ENCODE data around the gene CHD6. TPM values are rescaled to one million over a fixed set of nuclear protein-coding genes. Genes with fewer than 3 reads are reported as not detected.

The CHD6 gene
- total RNA-seq, 1 donor from 2014 or later: 33.0 TPM

DNA sequence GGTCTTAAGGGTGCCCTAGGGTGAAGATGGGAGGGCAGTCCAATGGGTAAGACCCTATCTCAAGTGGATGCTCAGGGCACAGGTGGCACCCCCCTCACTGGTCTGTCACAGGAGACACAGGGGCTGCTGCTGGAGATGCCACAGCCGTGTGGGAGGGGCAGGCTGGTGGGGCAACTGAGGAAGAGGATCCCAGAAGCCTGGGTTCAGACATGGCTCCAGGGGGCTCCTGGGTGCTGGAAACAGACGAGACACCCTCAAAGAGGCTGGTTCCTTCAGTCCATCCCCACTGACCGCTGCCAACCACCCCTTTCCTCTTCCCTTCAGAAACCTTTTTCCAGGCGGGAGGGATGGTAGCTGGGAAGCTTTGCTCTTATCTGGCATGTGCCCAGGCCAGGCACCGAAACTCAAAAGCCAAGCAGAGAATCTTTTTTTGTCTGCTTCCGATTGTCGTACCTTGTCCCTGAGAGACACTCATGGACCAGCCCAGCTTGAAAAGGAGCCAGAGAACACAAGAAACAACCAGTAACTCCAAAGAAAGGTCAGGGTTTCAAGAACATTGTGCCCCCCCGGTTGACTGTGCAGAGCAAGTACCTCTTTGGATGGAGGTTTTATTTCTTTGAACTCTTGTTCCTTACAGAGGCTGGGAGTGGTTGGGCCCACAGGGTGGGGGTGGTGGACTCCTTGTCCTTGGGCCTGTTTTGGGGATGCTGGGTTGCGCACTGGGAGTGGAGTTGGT, 223.1 kb downstream of the CHD6 start:
- DNase-seq (ENCODE audit: missing footprints) (no peak), ATAC-seq (peak; percentile 14)
- intact Hi-C loops (cut with DNase I): no loop called here

DNA sequence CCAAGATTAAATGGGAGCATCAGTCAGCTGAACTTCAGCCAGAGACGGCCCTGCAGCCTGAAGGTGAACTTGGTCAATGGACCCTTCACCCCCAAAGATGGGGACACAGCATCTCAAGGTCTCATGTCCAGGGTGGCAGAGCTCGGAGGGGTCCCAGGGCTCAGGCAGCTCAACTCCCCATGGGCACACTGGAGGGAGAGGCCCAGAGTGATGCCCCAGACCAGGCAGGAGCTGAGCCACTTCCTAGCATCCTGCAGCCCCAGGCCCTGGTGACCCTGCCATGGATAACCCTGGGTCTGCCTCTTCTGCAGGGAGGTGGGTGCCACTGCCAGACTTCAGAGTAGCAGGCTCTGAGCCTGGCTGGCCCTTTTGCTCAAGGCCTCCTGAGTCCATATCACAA, 224.1 kb downstream of the CHD6 start:
- DNase-seq (ENCODE audit: missing footprints): no peak
- intact Hi-C loops (cut with DNase I): no loop called here
- ATAC-seq: no peak

DNA sequence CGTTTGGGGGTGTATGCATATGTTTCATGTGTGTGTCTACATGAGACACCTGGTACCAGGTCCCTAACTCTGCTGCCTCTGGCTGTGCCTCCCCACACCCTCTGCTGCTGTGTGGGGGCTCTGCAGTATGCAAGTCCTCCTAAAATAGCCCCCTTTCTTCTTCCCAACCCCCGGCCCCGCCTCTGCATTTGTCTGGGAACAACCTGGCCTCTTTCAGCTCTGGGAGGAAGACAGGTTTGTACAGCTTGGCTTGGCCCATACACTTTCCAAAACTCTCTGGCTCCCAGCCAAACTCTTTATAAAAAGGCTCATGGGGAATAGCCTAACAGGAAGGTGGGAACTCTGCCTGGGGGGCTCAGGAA, 224.5 kb downstream of the CHD6 start:
- DNase-seq (ENCODE audit: missing footprints) (no peak), ATAC-seq (no peak)
- intact Hi-C loops (cut with DNase I): no loop called here

DNA sequence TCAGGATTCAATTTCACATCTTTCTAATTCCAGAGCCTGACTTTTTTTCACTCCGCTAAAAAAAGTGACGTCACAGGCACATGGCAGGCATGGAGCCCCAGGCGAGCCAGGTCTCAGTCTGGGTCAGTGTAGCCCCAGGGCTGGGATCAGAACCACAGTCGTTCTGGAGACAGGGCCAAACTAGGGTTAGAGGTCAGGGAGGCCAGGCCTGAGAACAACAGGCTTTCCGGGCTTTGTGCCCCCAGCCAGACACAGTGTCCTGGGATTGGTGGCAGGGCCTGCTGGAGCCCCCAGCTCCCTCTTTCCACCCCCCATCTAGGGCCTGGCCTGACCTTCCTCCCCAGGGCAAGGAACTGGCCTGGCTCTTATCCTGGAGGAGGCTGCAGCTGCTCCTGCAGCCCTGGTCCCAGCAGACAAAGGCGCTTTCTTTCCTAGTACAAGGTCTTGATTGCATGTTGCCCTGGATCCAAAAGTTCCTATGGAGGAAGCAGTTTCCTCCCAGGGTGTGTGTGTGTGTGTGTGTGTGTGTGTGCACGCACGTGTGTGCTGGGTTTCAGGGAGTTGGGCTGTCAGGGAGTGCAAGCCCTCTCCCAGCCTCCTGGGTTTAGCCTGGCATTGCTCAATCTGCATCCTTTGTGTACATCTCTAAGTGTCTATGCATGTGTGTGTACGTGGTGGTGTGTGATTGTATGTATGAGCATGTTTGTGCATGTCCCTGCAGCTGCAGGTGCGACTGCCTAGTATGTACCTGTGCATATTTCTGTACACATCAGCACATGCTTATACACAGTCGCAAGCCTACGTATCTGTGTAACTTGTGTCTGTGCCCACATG, 225.1 kb downstream of the CHD6 start:
- DNase-seq (ENCODE audit: missing footprints) (peak; percentile 86), ATAC-seq (peak; percentile 91)
- intact Hi-C loops (cut with DNase I): no loop called here

DNA sequence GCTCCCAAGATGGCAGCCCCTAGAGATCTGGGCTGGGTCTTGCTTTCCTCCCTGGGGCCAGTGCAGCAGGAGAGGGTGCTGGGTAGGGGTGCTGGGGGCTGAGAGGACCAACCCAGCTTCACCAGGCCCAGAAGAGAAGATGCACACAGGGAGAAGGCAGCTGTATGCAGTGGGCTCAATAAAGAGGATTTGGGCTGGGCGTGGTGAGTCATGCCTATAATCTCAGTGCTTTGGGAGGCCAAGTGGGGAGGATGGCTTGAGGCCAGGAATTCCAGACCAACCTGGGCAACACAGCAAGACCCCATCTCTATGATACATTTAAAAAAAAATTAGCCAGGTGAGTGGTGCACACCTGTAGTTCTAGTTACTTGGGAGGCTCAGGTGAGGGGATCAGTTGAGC, 225.9 kb downstream of the CHD6 start:
- intact Hi-C loops (cut with DNase I): no loop called here
- ATAC-seq: no peak
- DNase-seq (ENCODE audit: missing footprints): no peak

DNA sequence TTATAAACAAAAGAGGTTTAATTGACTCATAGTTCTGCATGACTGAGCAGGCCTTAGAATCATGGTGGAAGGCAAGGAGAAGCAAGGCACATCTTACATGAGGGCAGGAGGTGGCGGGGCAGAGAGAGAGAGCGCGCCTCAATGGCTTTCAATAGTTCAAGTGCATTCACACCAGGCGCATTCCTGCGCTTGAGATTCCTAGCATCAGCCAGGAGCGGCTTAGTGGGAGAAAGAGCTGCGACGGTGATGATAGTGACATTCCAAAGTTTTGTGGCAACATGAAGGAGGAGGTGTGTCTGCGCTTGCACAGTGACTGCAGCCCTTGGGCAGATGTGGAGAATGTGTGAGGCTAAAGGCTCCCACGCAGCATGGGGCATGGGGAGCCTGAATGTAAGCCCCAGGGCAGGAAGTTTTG, 226.6 kb downstream of the CHD6 start:
- DNase-seq (ENCODE audit: missing footprints): no peak
- intact Hi-C loops (cut with DNase I): no loop called here
- no peak for ATAC-seq

DNA sequence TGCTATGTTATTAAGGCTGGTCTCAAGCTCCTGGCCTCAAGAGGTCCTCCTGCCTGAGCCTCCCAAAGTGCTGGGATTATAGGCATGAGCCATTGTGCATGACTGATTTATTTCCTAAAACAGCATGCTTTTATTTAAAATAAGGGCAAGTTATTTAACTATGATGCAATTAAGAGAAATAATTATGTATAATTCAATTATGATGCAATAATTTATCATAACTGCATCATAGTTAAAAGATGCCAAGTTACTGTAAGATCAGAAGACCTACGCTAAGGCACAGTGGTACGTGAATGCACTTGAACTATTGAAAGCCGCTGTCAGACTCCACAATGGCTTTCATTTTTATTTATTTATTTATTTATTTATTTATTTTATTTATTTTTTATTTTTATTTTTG, 227.3 kb downstream of the CHD6 start:
- no peak for ATAC-seq
- intact Hi-C loops (cut with DNase I): no loop called here
- DNase-seq (ENCODE audit: missing footprints): no peak

DNA sequence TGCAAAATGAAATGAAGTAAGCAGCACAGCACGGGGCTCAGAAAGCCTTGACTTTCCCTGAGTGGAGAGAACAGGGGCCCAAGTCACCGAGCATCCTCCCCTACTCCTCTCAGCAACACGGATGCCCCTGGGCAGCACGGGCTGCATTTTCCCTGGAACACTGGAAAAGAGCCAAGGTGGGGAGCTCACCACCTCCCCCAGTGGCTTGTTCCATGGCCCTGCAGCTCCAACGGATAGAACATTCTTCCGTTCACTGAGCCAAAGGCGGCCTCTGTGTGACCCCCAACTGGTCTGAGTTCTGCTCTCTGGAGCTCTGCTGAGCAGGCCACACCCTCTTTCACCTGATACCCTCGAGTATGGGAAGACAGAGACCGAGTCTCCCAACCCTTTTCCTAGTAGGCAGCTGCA, 230.7 kb downstream of the CHD6 start:
- ATAC-seq (peak; percentile 43), DNase-seq (ENCODE audit: missing footprints) (no peak)
- intact Hi-C loops (cut with DNase I): no loop called here

DNA sequence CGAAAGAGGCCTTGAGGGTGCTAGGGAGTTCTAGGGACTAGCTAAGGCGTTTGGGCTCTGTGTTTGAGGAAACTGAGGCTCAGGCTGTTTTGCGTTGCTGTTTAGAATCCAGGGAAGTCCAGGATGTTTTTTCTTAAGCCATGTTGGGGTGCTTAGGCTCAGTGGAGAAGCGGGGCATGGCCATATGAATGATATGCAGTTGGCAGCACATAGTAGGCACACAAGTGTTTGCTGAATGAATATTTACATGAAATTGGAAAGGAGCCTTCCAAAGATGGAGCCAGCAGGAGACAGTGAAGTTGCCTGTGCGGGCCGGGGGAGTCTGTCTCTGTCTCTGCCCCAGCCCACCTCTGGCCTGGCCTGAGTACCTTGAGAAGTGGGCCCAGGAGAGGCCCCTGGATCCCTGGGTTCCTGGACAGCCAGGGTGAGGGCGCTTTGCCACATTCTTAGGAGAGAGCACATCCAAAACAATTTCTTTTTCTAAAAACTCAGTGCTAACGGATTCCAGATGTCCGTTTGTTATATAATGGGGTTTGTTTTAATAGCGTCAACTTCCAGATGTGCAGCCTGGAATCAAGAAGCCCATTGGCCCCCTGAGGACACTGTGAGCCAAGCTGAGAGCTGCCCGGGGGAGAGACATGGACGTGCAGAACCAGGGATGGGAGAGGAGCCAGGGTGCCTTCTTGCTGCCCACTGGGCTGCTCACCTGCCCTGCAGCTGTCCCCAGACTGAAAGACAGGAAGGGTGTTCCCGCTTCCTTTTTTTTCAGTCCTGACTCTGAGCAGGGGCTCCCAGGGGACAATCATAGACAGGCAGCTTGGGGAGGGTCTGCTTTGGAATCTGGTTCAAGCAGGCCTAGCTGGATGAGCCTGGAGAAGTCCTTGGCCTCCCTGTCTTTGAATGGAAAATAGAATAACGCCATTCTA, 231.4 kb downstream of the CHD6 start:
- intact Hi-C loops (cut with DNase I): no loop called here
- peak; percentile 84 for DNase-seq (ENCODE audit: missing footprints)

DNA sequence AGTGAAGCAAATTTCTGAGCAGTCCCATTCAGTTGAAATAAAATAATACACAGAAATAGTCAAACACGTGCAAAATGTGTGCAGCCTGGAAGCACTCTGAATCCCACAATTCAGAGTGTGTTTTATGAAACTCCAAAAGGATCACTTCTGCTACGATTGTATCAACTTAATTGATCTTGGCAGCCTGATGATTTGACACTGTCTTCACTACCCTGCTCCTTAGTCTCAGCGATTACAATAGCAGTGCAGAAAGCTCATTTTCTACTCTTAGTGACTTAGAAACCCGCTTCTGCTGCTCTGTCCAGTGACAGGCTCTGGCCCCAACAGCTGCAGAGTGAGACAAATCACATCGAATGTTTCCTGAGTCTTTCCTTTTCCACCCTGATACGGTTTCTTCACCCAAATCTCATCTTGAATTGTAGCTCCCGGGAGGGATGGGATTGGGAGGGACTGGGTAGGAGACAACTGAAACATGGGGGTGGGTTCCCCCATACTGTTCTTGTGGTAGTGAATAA, 235.3 kb downstream of the CHD6 start:
- ATAC-seq (peak; percentile 24), DNase-seq (ENCODE audit: missing footprints) (no peak)
- intact Hi-C loops (cut with DNase I): no loop called here

More for the DNA sequence above, 231.4 kb downstream of the CHD6 start:
- peak; percentile 86 for ATAC-seq

DNA sequence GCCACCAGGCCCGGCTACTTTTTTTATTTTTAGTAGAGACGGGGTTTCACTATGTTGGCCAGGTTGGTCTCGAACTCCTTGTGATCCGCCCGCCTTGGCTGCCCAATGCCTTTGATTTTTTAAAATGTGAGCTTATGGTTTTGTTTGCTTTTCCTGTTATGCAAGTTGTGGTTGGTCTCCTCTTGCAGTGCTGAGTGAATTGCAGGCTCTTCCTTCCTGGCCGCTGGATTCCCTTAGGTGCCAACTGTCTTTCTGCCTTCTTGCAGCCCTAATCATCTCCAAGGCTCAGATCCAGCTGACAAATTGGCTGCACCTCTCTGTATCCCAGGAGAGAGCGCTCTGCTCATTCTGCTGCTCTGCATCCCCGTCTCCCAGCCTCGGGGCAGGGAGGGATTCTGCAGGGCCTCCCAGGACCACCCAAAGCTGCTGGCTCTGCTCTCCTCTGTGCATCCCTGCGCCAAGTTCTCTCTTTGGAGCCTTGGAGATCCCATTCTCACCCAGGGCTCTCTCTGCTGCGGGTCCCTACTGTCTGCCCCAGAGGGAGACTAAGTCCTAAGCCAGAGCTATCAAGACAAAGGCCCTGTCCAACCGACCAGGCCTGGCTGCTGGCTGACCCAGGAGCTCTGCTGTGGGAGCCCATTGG, 237.5 kb downstream of the CHD6 start:
- intact Hi-C loops (cut with DNase I): no loop called here
- no peak for DNase-seq (ENCODE audit: missing footprints)
- no peak for ATAC-seq

DNA sequence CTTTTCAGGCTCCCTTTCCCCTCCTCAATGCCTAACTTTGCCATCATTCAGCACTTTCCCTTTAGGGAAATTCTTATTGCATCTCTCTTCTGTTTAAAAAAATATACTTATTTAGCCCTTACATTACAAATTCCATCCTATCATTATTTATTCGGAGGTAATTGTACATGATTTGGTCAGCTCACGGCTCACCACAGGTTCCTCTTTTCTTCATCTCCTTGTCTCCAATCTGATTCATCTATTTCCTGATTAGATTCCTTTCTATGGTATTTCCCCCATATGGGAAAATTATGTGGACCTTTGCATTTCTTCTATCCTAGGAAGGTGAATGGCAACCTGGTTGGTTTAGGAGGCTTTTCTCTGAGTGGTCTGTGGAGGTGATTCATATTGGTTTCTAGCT, 238.6 kb downstream of the CHD6 start:
- DNase-seq (ENCODE audit: missing footprints) (no peak), ATAC-seq (no peak)
- intact Hi-C loops (cut with DNase I): no loop called here

DNA sequence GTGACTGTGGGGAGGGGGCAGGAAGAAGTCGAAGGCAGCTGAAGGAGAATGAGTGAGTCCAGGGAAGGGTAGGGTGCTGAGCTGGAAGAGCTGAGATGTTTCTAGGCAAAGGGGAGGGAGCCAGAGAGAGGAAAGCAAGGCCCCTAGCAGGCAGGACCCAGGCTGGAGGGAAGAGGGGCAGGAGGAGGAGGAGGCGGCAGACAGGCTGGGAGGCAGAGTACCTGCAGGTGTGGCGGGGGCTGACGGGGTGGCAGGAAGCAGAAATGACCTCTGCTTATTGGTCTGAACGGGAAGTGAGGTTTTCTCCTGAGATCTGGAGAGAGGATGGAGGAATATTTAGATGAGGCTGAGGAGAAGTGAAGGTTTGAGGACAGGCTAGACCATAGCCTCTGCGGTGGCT, 240.9 kb downstream of the CHD6 start:
- intact Hi-C loops (cut with DNase I): no loop called here
- no peak for ATAC-seq

DNA sequence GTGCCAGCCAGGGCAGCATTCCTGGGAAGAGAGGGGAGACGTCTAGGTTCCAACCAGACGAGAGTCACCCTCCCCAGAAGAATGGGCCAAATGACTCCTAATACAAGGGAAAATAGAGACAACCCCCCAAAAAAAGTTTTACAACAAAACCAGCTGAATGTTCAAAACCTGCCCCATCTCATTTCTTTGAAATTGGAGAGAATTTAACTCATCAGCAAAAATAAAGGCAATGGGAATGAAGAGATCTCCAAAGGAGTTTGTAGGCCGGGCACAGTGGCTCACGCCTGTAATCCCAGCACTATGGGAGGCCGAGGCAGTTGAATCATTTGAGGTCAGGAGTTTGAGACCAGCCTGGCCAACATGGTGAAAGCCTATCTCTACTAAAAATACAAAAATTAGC, 241.8 kb downstream of the CHD6 start:
- DNase-seq (ENCODE audit: missing footprints): no peak
- intact Hi-C loops (cut with DNase I): no loop called here
- ATAC-seq: no peak

More for the DNA sequence above, 240.9 kb downstream of the CHD6 start:
- no peak for DNase-seq (ENCODE audit: missing footprints)

DNA sequence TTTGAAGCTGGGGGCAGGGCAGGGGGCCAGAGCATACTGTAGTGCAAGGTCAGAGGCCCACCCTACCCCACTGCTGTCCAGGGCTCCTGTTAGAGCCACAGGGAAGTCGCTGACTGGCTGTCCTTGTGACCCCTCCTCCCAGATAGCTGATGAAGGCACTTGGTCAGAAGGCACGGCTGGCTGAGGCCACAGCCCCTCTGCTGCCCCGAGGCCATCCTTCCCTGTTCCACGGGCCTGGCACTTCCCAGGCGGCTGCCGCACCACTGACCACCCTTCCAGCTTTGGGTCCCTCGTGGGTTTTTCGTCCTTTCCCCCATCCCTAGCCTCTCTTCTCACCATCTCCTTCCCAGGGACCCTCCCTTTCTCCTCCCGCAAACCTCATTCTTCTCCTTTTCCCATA, 242.3 kb downstream of the CHD6 start:
- intact Hi-C loops (cut with DNase I): no loop called here
- ATAC-seq (no peak), DNase-seq (ENCODE audit: missing footprints) (no peak)

DNA sequence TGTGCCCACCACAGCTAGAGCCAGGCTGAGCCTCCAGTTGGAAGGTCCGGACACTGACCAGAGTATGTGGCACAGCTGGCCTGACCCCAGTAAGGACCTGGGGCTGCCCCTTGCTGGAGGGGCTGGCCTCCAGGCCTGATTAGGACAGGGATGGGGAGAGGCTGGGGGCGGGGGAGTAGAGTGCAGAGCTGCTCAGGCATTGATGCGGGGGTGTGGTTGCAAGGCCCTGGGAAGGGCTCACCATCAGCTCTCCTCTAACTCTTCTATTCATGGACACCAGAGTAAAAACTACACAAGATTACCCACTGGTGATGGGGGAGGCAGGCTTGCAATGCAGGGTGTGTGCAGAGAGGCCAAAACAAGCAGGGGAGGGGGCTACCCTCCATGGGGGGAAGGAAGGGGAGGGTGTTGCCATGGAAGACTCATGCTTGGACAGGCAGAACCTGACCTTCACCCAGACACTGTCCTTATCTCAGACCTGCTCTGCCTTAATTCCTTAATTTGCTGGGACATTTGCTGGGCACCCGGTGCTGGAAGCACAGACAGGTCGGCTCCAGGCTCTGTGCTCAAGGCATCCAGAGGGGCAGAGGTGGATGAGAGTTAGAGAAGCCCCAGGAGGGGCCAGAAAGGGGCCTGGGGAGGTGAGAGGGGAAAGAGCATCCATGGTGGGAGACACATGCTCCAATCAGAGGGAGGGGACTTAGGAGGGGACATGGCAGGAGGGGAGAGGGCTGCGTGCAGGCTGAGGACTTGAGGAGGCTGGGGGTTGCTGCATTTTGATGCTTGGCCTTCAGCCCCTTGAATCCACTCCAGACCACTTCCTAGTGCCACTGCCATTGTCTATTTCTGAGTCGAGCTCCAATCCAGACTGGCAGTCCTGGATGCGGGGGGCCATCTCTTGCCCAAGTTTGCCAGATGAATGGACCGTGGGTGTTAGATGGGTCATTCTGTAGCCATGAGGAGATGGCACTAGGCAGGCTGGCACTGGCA, 244.0 kb downstream of the CHD6 start:
- ATAC-seq: no peak

DNA sequence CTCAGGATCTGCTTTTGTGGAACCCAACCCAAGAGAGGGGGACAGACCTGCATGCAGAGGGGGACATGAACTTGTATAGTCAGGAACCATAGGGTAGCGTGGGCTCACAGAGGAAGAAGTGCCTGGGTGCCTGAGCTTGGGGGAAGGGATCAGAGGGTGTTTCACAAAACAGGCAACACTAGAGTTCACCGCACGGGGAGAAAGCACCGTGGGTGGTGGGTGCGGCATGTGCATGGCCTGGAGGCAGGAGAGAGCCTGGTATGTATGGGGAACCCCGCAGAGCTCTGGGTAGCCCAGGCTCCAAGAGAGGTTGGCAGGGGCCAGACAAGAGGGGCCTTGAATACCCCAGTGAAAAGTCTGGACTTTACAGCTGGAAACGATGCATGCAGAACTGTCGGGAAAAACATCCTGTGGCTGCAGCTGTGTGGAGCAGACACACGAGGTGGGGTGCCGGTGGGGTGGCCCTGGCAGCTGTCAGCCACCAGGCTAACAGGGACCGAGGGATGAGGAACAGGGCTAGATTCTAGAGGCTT, 244.9 kb downstream of the CHD6 start:
- intact Hi-C loops (cut with DNase I): no loop called here
- ATAC-seq (no peak), DNase-seq (ENCODE audit: missing footprints) (no peak)

More for the DNA sequence above, 244.0 kb downstream of the CHD6 start:
- no peak for DNase-seq (ENCODE audit: missing footprints)
- intact Hi-C loops (cut with DNase I): no loop called here
